ENCODE measurements around the gene ATMIN. TPM values are rescaled to one million over a fixed set of nuclear protein-coding genes. Genes with fewer than 3 reads are reported as not detected.
A peak's percentile ranks its signal among the peaks of the same experiment; 100 is the strongest.

The ATMIN gene
- total and polyA plus RNA-seq, 9 donors: 15.6 to 39.5 (median 33.8) TPM

DNA sequence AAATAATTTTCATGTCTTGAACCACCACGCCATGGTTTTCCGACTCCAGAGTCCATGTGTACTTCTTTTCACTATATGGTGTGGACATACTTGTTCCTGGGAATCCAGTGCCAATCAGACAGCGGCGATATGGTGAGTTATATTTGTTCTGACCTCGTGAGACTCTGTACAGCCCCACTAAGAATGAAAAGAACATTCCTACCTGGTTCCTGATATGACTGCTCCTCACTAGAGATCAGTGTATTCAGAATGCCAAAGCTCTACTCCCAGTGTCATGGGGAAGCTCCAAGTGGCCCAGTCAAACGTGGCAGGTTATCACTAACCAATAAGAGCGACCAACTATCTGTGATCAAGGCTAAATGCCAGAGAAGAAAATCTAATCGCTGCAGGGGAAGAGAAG lies 35.3 kb downstream of the ATMIN start:
- Histone ChIP-seq H3K27ac (no peak overlapping the region), H3K27me3 (no peaks in the 10 kb centered on the region), H3K36me3 (no peaks in the 10 kb centered on the region), H3K9me3 (no peaks in the 10 kb centered on the region), H3K4me1 (ENCODE audit: insufficient read depth) (no peaks in the 10 kb centered on the region), H3K4me3 (no peak overlapping the region)
- intact Hi-C loops (cut with DNase I): no loop called here
- DNase-seq: no peak
- 75 to 80% (median 78%) methylated on average over 8 of the region's 8 CpGs for WGBS, 3 donors
- TF ChIP-seq EP300 (IDR thresholded peaks at IDR 0.05) (no peak), CTCF (IDR thresholded peaks at IDR 0.05) (no peak), POLR2A (IDR thresholded peaks at IDR 0.05) (no peak)

DNA sequence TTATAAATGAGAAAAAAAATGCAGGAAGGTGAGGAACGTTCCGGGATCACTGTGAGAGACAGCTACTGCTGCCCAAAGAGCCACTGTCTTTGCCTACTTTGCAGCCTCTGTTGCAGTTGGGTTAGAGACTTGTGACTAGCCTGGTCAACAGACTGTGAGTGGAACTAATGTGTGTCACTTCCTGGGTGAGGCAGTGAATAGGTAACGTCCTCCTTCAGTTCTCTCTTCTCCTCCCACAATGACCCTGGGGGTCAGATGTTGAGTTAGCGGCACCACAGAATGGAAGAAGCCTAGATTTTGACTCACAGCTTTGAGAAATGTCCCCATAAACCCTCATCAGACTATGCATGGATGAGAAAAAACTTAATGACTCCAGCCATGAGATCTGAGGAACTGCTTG lies 36.2 kb downstream of the ATMIN start:
- no peaks in the 10 kb centered on the region for H3K36me3 ChIP-seq
- H3K4me1 ChIP-seq (ENCODE audit: insufficient read depth): no peaks in the 10 kb centered on the region
- no peak overlapping the region for H3K4me3 ChIP-seq
- H3K9me3 ChIP-seq: no peaks in the 10 kb centered on the region
- DNase-seq: no peak
- H3K27me3 ChIP-seq: no peaks in the 10 kb centered on the region
- no peak overlapping the region for H3K27ac ChIP-seq
- intact Hi-C loops (cut with DNase I): no loop called here
- TF ChIP-seq POLR2A (IDR thresholded peaks at IDR 0.05) (no peak), EP300 (IDR thresholded peaks at IDR 0.05) (no peak), CTCF (IDR thresholded peaks at IDR 0.05) (no peak)
- 76 to 88% (median 83%) methylated on average over 4 of the region's 4 CpGs for WGBS, 3 donors

DNA sequence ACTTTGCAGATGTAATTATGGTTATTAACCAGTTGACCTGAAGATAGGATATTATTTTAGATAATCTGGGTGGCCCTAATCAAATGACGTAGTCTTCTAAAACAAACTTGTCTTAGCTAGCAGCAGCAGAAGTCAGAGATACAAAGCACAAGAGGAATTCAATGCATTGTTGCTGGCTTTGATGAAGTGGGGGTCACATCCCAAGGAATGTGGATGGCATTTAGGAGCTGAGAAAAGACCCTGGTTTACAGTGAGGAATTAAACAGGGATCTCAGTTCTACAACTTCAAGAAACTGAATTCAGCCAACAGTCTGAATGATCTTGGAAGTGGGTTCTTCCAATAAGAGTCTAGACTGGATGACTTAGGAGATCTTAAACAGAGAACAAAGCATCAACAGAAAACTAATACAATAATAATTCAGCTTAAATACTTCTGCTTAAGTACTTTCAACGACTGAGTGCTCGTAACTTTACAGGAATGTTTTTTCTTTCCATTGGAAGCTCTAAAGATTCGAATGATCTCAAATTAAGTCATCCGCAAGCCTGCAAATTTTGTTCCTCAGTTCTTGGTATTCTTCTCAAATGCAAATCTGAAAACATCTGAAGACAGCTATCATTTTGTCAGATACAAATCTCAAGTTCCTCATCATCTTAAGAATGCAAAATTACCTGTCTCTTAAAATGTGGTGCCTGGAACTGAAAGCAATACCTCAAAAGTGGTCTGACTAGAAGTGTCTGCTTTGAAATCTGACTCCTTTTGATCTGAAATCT lies 38.1 kb downstream of the ATMIN start:
- intact Hi-C loops (cut with DNase I): no loop called here
- TF ChIP-seq EP300 (IDR thresholded peaks at IDR 0.05) (no peak), CTCF (IDR thresholded peaks at IDR 0.05) (no peak), POLR2A (IDR thresholded peaks at IDR 0.05) (no peak)
- H3K36me3 ChIP-seq: no peaks in the 10 kb centered on the region
- no peak for DNase-seq
- no peaks in the 10 kb centered on the region for H3K4me1 ChIP-seq (ENCODE audit: insufficient read depth)
- no peaks in the 10 kb centered on the region for H3K9me3 ChIP-seq
- H3K4me3 ChIP-seq: no peak overlapping the region
- H3K27me3 ChIP-seq: no peaks in the 10 kb centered on the region
- WGBS, 3 donors: 72 to 74% (median 73%) methylated on average over 5 of the region's 5 CpGs
- H3K27ac ChIP-seq: no peak overlapping the region

- Histone ChIP-seq H3K27me3 (no peaks in the 10 kb centered on the region), H3K4me3 (peak overlapping the region; percentile 84), H3K9me3 (no peaks in the 10 kb centered on the region), H3K27ac (peak overlapping the region; percentile 58 to 98), H3K4me1 (ENCODE audit: insufficient read depth) (no peaks in the 10 kb centered on the region), H3K36me3 (no peaks in the 10 kb centered on the region)
- DNase-seq: peak; percentile 90 to 94 (median 93)
- 1% methylated on average over 27 of the region's 27 CpGs for WGBS, 3 donors
- intact Hi-C loops (cut with DNase I): loop anchor here in 1 of 4 donors (2.0 kb wide), 1 partner anchor 70 kb away; the partner anchor contains the start of genes CENPN and CMC2
- no peak for TF ChIP-seq CTCF (IDR thresholded peaks at IDR 0.05)
- no peak for TF ChIP-seq POLR2A (IDR thresholded peaks at IDR 0.05)
- TF ChIP-seq EP300 (IDR thresholded peaks at IDR 0.05): no peak
These were observed 41.0 kb downstream of the ATMIN start for GRCh38 chr16:81076566-81077075.
